ENCODE results near the gene KRT77.
"Not testable (repeated sequence)": the region's sequence is repeated elsewhere in the genome, so short reads cannot be mapped to it uniquely, and the experiment has no call there.

KRT77 gene

GRCh38 chr12:52673713-52674432 lies 29.5 kb downstream of the KRT77 start:
- no peak for DNase-seq

GRCh38 chr12:52673217-52673616 lies 30.1 kb downstream of the KRT77 start:
- DNase-seq: no peak

- DNase-seq: no peak
These were observed 30.9 kb downstream of the KRT77 start for GRCh38 chr12:52672321-52672933.

- no peak for DNase-seq
These were observed 32.4 kb downstream of the KRT77 start for GRCh38 chr12:52670961-52671360.

- no peak for DNase-seq
These were observed 32.8 kb downstream of the KRT77 start for GRCh38 chr12:52670506-52670905.

- DNase-seq: not testable (repeated sequence)
These were observed 33.4 kb downstream of the KRT77 start for GRCh38 chr12:52669941-52670340.

GRCh38 chr12:52669426-52669825 lies 33.9 kb downstream of the KRT77 start:
- DNase-seq: no peak

- no peak for DNase-seq
These were observed 35.4 kb downstream of the KRT77 start for GRCh38 chr12:52667931-52668330.

GRCh38 chr12:52667509-52667908 lies 35.8 kb downstream of the KRT77 start:
- DNase-seq: no peak

- DNase-seq: no peak
These were observed 36.9 kb downstream of the KRT77 start for GRCh38 chr12:52666471-52666870.

- no peak for DNase-seq
These were observed 39.9 kb downstream of the KRT77 start for GRCh38 chr12:52663420-52663819.

- DNase-seq: no peak
These were observed 40.5 kb downstream of the KRT77 start for GRCh38 chr12:52662918-52663229.

- DNase-seq: no peak
These were observed 41.0 kb downstream of the KRT77 start for GRCh38 chr12:52662093-52662917.

- DNase-seq: no peak
These were observed 41.7 kb downstream of the KRT77 start for GRCh38 chr12:52661668-52662067.

GRCh38 chr12:52660934-52661499 lies 42.3 kb downstream of the KRT77 start:
- no peak for DNase-seq

- DNase-seq: no peak
These were observed 43.4 kb downstream of the KRT77 start for GRCh38 chr12:52659951-52660350.

GRCh38 chr12:52659395-52659794 lies 43.9 kb downstream of the KRT77 start:
- no peak for DNase-seq

- no peak for DNase-seq
These were observed 45.1 kb downstream of the KRT77 start for GRCh38 chr12:52658196-52658595.

- DNase-seq: no peak
These were observed 45.9 kb downstream of the KRT77 start for GRCh38 chr12:52657250-52657902.

GRCh38 chr12:52656616-52657015 lies 46.7 kb downstream of the KRT77 start:
- no peak for DNase-seq

GRCh38 chr12:52655720-52656124 lies 47.6 kb downstream of the KRT77 start:
- DNase-seq: no peak

- no peak for DNase-seq
These were observed 48.1 kb downstream of the KRT77 start for GRCh38 chr12:52655251-52655650.

GRCh38 chr12:52651726-52652261 lies 51.5 kb downstream of the KRT77 start, which contains the start of gene KRT2:
Gene KRT2 (minus strand): TSS chr12:52652211. CDS start chr12:52652142, 69 bp downstream.
- DNase-seq: no peak

Data from activated T-cell treated with anti-CD3 and anti-CD28 coated beads for 4 hours (primary cell).